ENCODE results near the gene SH3BGR.

GRCh38 chr21:39529026-39529425, 77.3 kb downstream of the SH3BGR start:
- TF ChIP-seq, protein P1, sequence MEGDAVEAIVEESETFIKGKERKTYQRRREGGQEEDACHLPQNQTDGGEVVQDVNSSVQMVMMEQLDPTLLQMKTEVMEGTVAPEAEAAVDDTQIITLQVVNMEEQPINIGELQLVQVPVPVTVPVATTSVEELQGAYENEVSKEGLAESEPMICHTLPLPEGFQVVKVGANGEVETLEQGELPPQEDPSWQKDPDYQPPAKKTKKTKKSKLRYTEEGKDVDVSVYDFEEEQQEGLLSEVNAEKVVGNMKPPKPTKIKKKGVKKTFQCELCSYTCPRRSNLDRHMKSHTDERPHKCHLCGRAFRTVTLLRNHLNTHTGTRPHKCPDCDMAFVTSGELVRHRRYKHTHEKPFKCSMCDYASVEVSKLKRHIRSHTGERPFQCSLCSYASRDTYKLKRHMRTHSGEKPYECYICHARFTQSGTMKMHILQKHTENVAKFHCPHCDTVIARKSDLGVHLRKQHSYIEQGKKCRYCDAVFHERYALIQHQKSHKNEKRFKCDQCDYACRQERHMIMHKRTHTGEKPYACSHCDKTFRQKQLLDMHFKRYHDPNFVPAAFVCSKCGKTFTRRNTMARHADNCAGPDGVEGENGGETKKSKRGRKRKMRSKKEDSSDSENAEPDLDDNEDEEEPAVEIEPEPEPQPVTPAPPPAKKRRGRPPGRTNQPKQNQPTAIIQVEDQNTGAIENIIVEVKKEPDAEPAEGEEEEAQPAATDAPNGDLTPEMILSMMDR (IDR thresholded peaks at IDR 0.05; ENCODE audit: extremely low read depth in 1 of 2, insufficient read depth in 1 of 2, low read depth in 1 of 2, low read length in 2 of 2) = no peak
- no peak for TF ChIP-seq POLR2A (IDR thresholded peaks at IDR 0.05; ENCODE audit: low read depth, low read length)
- TF ChIP-seq MYC (IDR thresholded peaks at IDR 0.05; ENCODE audit: low read depth, low read length) = no peak
- TF ChIP-seq FOS (IDR thresholded peaks at IDR 0.05; ENCODE audit: borderline replicate concordance, insufficient read depth, low read length) = no peak
- TF ChIP-seq JUN (IDR thresholded peaks at IDR 0.05; ENCODE audit: borderline replicate concordance, insufficient read depth, insufficient read length, low read depth) = no peak
- TF ChIP-seq EZH2 (IDR thresholded peaks at IDR 0.05; ENCODE audit: borderline replicate concordance, low read depth, low read length, severe bottlenecking) = no peak

Data from endothelial cell of umbilical vein (primary cell).